NCI-H82 treated with DMSO at 0.1 percent for 48 hours (cell line): ENCODE data around the gene IL31.
"Not testable (repeated sequence)": the region's sequence is repeated elsewhere in the genome, so short reads cannot be mapped to it uniquely, and the experiment has no call there.

Experiments
- DNase-seq: peaks from one replicate; lab custom pipeline; 2025; ENCODE audit not compliant: unreplicated experiment; lab: John Stamatoyannopoulos, UW

Gene IL31

DNA sequence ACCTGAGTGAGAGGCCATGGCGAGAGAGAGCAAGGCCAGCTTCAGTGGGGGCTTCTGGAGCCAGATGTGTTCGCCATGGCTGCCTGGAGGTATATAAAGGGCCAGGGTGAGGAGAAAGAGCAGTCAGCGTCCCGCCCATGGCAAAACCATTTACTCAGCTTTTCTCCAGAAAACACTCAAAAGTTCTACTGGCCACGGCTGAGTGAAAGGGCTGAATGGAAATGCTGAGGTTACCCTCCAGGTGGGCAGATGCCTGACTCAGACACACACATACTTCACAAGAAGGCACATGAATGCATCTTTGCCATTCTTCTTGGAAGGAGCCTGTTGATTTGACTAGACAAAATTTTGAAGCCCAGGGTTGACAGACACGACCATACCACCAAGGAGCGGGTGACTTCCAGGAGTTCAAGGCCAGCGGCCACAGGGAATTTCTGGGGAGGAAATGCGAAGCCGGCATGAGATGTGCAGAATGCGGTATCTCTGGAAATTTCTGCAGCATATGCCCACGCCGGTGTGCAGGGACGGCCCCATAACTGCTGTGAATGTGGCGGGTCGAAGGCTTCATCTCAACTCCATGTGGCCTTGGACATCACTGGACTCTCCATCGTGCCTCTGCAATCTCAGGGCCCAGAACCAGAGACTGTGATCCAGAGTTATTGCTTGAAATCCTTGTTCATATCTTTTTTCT is at the start of gene IL31:
Gene IL31 (minus strand): TSS at position 67 of the 691 bp plus-strand sequence. CDS start 49 bp downstream, at position 18.
- no peak for DNase-seq

DNA sequence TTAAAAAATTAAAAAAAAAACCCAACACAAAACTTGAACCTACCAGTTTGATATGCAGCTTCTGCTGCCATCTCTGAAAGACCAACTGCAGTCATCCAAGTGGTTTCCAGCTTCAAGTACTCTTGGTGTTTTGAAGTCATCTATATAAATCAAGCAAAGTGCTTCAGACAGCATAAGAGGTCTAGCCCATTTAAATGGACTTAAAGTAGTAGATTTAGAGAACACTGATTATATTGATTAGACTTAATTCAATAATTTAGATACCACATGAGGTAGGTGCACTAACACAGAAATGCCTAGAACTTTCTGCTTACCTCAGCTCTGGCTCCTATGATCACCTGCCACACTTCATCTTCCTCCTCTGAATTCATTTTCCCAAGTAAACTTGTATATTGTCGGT is 42.4 kb upstream of the IL31 start:
- DNase-seq = no peak

DNA sequence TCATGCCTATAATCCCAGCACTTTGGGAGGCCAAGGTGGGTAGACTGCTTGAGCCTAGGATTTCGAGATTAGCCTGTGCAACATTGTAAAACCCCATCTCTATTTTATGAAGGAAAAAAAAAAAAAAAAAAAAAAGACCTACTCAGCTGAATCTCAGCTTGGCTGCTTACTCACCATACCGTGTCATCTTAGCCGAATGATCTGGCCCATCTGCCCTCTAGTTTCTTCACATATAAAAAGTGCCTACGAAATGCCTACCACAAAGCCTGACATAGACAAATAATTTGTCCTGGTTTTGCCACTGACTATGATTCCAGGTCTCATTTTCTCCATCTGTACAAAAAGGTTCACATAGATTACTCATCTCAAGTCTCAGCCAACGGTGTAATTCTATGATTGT is 41.8 kb upstream of the IL31 start:
- DNase-seq = no peak

DNA sequence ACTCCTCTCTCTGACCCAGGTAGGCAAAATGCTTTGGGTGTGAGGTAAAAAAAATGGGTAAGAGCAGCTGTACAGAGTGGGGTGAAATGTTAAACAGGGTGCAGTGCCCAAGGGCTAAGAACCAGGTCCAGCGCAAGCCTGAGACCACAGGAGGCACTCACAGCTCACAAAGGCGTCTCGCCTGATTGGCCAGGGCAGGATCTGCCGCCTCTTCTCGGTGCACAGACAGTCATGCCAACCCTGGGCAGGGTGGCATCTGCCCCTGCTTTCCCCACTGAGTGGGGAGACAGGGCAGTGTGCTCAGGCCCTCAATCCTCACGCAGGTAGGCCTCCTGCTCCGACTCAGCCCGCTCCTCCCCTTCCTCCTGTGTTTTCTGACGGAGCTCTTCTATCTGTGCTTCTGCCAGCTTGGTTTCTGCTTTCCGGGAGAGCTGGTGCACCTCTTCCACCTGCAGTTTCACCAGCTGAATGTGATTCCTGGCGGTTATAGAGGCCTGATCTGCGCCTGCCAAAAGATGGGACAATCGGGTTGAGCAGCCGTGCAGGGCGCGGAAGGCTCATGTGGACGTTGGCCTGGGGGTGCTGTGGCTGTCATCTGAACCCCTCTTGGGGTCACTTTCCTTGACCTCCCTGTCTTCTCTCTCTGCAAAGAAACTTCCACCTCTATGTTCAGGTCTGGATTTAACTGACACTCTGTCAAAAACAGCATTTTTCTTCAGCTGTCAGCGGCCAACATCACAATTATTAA is 34.2 kb upstream of the IL31 start:
- no peak for DNase-seq

DNA sequence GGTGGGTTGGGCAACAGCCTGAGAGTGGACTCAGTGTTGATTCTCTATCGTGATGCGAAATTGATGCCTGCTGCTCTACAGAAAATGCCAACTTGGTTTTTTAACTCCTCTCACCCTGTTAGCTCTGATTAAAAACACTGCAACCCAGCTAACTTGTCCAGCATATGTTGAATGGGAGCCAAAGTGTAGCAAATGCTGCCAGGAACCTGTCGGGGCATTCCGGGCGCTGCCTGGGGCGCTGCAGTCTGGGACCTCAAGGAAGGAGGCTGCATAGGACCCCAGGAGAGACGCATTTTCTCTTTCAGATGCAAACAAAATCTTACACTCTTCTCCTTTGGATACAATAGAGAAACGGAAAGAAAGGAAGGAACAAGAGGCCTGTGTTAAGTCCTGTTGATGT is 33.4 kb upstream of the IL31 start:
- no peak for DNase-seq

DNA sequence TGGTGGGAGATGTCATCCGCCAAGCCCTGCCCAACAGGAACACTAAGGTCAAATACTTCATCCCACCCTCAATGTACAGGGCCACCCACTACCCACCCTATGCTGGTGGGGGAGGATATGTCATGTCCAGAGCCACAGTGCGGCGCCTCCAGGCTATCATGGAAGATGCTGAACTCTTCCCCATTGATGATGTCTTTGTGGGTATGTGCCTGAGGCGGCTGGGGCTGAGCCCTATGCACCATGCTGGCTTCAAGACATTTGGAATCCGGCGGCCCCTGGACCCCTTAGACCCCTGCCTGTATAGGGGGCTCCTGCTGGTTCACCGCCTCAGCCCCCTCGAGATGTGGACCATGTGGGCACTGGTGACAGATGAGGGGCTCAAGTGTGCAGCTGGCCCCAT is 33.0 kb upstream of the IL31 start:
- no peak for DNase-seq

DNA sequence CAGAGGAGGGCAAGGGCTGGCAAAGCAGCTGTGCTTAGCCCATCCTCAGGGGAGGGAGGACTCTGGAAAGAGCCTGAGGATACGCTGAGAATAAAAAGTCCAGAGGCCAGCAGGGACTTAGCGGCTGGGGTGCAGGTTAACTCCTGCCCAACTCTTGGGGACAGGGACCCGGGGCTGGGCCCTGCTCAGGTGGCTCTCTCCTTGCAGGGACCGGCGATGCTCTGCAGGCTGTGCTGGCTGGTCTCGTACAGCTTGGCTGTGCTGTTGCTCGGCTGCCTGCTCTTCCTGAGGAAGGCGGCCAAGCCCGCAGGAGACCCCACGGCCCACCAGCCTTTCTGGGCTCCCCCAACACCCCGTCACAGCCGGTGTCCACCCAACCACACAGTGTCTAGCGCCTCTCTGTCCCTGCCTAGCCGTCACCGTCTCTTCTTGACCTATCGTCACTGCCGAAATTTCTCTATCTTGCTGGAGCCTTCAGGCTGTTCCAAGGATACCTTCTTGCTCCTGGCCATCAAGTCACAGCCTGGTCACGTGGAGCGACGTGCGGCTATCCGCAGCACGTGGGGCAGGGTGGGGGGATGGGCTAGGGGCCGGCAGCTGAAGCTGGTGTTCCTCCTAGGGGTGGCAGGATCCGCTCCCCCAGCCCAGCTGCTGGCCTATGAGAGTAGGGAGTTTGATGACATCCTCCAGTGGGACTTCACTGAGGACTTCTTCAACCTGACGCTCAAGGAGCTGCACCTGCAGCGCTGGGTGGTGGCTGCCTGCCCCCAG is 32.3 kb upstream of the IL31 start:
- no peak for DNase-seq

DNA sequence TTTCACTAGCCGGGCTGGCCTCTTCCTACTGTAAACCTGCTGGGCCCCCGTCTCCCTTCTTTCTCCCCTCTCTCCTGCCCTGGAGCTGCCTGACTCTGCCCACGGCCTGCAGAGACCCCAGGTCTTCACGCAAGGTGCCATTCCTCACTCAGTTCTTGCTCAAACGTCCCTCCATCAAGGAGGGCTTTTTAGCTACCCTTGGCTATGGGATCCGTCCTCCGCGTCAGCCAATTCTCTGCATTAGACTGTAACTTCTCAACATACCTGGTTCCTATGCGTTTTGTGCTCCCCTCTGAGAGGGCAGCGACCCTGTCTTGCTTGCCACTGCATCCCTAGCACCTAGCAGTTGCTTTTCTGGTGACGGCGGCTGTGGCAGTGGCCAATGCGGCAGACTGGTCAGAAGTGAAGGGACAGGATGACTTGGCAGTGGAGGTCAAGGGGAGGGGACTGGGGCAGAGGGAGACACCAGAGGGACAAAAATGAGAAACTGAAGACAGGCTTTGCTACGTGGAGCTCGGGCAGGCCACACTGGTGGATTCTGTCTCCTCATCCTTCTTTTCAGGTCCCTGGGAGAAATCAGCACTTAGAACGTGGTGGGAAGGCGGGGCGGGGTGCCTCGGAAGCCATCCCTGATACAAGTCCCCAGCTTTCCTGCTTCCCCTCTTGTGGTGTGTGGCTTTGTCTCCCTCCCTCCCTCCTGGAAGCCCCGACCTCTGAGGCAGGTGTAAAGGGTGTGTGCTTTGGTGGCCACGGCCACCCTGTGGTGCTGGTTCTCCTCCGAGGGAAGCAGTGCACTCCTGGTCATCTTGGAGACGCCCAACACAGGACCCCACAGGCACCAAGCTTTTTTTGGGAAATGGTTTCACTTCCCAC is 31.3 kb upstream of the IL31 start:
- DNase-seq = no peak

DNA sequence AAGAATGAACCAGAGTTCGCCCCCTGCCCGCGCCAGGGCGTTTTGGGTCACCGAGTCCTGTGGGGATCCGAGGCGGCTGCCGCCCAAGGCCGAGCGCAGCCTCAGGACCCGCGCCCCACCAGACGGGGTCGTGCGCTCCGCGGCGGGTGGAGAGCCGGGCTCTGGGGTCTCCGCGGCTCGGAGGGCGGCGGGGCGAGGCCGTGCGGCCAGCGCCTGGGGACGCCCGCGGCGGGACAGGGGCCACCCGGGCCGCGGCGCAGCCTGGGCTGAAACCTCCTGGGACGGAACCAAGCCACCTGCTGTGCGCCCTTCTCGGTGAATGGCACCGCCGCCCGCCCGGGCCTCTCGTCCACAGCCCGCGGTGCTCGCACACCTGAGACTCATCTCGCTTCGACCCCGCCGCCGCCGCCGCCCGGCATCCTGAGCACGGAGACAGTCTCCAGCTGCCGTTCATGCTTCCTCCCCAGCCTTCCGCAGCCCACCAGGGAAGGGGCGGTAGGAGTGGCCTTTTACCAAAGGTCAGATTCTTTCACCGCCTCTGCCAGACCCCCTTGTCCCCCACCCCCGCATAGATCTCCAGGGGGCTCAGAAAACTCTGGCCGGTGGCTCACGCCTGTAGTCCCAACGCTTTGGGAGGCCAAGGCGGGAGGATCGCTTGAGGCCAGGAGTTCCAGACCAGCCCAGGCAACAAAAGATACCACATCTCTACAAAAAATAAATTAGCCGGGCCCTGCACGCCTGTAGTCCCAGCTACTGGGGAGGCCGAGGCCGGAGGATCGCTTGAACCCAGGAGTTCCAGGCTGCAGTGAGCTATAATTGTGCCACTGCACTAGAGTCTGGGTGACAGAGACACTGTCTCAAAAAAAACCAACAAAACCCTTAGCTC is 30.4 kb upstream of the IL31 start:
- no peak for DNase-seq

DNA sequence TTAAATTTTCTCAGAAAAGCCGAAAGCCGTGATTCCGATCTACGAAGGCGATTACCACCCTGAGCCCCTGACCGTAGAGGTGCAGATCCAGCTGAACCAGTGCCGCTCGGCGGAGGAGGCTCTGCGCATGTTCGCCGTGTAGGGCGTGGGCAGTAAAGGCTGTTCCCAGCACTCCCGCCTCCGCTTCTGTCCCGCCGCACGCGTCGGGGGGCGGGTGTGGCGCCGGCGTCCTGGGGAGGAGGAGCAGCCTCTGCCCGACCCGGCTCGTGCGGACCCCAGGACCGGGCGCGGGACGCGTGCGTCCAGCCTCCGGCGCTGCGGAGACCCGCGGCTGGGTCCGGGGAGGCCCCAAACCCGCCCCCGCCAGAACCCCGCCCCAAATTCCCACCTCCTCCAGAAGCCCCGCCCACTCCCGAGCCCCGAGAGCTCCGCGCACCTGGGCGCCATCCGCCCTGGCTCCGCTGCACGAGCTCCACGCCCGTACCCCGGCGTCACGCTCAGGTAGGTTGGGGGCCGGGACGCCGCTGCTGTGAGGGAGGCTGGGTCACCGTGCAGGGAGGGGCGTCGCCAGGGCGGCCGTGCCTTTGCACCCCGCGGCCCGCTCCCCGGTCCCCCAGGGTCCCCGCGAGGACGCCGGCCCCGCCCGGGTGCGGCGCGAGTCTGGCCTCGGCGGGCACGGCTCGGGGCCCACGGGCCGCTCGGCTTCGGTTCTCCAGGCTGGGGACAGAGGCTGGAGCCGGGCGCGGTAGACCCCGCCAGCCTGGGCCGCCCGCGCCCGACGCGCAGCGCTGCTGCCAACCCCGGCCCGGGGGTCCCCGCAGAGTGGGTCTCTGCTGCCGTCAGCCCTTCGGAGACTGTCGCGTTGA is 29.5 kb upstream of the IL31 start, which contains the start of gene B3GNT4:
Gene B3GNT4 (plus strand): TSS at position 409 of the 866 bp plus-strand sequence. CDS start 910 bp downstream, outside the sequence.
- no peak for DNase-seq

DNA sequence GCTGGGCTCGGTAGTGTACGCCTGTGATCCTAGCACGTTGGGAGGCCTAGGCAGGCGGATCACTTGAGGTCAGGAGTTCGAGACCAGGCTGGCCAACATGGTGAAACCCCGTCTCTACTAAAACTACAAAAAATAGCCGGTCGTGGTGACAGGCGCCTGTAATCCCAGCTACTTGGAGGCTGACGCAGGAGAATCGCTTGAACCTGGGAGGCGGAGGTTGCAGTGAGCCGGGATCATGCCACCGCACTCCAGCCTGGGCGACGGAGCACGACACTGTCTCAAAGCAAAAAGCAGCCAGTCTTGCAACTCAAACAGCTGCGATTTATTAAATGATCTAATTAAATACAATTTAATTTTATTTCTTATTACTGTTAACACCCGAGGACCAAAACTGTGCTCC is 28.8 kb upstream of the IL31 start:
- DNase-seq = not testable (repeated sequence)

DNA sequence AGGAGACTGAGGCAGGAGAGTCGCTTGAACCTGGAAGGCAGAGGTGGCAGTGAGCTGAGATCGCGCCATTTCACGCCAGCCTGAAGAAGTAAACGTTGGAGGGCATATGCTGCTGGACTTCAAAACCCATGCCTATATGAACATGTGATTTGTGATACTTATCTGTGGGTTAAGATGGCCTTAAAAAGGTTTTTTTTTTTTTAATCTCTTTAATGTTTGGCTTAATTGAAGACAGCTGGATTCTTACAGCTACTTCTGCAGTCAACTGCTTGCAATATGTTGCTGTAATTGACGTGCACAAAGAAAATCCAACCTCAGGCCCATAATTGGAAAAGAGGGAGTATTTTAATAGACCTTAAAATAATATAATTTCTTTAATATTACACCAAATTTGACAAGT is 28.0 kb upstream of the IL31 start:
- DNase-seq = peak; percentile 49

DNA sequence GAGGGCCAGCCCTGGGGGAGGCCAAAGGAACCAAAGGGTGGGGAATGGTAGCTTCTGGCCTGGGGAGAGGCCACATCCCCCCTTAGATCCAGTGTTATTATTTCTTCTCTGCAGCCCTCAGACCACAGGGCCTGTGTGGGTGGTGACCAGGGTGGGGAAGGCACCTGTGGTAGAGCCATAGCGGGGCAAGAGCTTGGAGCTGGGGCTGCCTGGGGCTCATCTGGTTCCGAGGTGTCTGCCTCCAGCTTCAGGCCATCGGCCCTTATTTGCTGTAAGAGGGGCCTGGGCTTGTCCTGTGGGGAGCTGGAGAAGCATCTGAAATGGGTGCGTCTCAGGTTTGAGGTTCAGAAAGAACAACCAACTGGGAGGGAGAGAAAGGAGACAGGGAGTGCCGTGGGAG is 27.4 kb upstream of the IL31 start:
- no peak for DNase-seq

DNA sequence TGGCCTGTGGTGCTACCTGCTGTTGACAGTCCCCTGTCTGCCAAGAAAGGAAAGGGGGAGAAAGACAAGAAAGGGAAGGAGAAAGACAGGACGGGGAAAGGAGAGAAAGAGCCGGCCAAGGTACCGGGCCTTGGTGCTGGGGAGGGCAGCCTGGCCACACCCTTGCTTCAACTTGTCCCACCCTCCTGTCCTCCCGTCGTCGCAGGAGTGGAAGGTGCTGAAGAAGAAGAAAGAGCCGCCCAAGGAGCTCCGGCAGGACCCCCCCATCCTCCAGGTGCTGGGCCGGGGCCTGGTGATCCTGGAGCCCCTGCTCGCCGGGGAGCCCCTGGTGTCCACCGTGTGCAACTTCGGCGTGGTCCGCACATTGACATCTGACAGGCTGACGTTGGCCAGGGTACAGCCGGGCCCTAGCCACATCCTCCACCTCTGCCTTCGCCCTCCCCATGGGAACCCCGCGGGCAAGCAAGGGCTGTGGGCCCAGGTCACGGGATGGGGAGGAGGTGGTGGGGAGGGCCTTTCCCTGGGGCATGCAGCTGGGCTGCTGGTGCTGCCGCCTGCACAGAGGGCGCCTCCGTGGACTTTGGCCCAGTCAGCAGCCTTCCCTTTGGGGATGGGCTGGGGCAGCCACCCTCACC is 26.6 kb upstream of the IL31 start:
- DNase-seq = no peak

DNA sequence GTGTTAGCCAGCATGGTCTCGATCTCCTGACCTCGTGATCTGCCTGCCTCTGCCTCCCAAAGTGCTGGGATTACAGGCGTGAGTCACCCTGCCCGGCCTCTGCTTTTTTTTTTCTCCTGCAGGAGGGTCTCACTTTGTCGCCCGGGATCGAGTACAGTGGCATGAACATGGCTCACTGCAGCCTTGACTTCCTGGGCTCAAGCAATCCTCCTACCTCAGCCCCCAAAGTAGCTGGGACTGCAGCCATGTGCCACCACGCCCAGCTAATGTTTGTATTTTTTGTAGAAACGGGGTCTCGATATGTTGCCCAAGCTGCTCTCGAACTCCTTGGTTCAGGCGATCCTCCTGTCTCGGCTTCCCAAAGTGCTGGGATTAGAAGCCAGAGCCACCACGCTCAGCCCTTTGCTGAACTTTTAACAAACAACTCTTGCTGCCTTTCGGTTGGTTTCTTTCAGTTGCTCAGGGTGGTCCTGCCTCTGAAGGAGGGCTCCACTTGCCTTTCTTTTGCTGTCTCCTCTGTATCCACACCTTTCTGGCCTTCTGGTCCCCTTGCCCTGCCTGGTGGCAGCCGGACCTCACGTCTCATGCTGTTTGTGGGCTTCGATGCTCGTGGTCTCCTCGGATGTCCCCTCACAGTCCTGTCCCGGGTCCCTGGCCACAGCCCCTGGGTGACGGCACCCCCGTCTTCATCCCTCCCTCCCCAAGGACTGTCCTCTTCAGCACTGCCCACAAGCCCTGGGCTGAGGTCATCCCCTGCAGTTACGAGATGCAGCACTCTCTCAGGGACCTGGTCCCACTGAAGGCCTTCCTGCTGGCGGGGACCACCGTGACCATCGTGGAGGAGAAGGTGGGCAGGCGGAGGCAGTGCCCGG is 25.7 kb upstream of the IL31 start:
- no peak for DNase-seq

DNA sequence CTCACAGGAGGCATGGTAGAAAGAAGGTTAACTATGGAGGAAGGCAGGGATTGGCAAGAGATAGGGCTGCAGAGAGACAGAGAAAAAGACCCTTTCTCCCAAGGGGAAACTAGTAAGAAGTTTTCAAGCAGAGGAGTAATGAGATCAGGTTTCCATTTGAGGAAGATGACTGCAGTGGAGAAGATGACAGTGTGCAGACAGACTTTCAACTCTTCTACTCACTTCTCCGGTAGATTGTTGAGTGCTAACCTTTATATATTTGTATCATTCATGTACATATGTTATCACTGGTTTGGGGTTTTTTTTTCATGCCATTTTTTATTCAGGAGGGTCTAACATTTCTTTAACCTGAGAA is 23.6 kb upstream of the IL31 start:
- no peak for DNase-seq

DNA sequence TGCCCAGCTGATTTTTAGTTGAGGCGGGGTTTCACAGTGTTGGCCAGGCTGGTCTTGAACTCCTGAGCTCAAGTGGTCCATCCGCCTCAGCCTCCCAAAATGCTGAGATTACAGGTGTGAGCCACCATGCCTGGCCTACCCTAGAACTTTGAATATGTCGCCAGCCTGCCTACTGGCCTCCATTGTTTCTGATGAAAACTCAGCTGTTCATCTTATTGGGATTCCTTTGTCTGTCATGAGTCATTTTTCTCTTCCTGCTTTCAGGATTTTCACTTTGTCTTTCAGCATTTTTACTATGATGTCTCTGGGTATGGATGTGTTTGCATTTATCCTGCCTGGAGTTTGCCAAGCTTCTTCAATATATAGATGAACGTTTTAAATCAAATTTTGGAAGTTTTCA is 21.4 kb upstream of the IL31 start:
- no peak for DNase-seq

DNA sequence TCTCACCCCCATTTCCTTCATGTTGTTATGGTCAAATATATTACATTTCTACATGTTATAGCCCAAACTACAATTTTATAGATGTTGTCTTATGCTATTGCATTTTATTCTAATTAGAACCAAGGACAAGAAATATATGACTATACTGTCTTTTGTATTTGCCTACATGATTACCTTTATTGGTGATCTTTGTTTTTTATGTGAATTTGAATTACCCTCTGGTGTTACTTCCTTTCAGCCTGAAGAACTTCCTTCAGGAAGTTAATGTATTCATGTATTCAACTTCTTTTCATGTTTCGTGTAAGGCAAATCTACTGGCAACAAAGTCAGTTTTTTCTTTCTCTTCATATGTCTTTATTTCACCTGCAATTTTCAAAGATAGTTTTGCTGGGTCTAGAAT is 20.8 kb upstream of the IL31 start:
- DNase-seq = no peak
